IPS DF 4.7 (cell line): ENCODE data around the gene CRB1.
"Not testable (repeated sequence)": the region's sequence is repeated elsewhere in the genome, so short reads cannot be mapped to it uniquely, and the experiment has no call there.

Experiments used
- DNase-seq: peaks from one replicate; pipeline ENCODE4 v3.0.0-alpha.2; 2013; ENCODE audit warnings: low spot score; ENCODE audit errors: extremely low read depth

CRB1 gene

DNA sequence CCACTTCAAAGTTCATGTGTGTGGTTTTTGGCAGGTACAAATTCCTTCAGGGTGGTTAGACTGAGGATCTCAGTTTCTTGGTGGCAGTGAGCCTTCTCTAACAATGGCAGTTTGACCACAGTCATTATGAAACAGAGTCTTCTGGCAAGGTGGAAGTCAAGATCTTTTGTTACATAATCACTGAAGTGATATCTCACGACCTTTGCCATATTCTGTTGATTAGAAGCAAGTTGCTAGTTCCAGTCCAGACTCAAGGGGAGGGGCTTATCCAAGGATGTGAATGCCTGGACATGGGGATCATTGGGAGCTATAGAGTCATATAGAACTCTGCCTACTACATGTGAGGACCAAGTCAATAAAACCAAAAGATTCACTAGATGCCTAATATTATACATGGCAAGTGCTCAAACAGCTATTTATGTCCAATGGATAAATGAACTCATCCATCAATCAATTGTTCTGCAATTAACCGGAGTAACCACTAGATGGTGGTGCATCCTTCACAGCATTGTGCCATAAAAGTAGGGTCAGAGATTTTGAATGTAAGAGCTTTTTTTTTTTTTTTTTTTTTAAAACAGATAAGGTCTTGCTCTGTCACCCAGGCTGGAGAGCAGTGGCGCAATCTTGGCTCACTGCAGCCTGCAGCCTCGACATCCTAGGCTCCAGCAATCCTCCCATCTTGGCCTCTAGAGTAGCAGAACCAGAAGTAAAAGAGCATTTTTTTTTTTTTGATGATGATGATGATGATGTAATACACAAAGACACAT lies 131.9 kb downstream of the CRB1 start:
- no peak for DNase-seq

DNA sequence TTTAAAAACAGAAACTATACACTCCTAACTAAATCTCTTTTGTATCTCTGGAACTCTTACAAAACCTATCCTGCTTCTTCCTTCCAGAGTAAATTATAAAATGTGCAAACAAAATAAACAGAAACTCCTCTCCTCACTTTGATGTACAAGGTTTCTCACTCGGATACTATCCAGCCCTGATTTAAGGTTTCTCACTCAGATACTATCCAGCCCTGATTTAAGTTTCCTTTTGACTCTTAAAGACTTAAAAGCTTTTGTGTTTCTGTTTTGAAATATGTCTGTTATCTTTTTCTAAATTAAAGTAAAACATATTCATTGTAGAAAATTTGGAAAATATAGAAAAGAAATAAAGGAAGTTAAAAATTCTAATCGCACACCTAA lies 132.5 kb downstream of the CRB1 start:
- DNase-seq = no peak

DNA sequence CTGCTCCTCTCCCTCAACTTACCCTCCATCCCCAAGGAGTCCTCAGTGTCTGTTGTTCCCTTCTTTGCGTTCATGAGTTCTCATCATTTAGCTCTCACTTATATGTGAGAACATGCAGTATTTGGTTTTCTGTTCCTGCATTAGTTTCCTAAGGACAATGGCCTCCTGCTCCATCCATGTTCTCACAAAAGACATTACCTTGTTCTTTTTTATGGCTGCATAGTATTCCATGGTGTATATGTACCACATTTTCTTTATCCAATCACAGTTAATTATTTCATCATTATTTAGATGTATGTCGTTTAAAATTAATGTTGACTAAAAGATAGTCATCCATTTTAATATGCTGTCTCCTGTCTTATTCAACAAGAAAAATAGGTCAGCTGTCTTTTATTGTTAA lies 134.1 kb downstream of the CRB1 start:
- no peak for DNase-seq

DNA sequence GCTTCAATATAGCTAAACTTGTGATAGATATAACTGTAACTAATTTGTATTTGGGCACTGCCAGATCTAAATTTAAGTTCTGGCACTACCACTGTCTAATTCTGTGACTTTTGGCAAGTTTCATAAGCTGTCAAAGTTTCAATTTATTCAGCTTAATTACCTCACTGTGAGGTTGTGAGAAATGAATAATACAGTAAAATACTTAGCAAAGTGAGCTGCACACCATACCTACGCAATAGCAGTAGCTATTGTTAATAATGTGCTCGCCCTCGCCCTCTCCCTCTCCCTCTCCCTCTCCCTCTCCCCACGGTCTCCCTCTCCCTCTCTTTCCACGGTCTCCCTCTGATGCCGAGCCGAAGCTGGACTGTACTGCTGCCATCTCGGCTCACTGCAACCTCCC lies 136.7 kb downstream of the CRB1 start:
- DNase-seq = not testable (repeated sequence)

DNA sequence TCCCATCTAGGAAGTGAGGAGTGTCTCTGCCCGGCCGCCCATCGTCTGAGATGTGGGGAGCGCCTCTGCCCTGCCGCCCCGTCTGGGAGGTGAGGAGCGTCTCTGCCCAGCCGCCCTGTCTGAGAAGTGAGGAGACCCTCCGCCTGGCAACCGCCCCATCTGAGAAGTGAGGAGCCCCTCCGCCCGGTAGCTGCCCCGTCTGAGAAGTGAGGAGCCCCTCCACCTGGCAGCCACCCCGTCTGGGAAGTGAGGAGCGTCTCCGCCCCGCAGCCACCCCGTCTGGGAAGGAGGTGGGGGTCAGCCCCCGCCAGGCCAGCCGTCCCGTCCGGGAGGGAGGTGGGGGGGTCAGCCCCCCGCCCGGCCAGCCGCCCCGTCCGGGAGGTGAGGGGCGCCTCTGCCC lies 137.6 kb downstream of the CRB1 start:
- not testable (repeated sequence) for DNase-seq

DNA sequence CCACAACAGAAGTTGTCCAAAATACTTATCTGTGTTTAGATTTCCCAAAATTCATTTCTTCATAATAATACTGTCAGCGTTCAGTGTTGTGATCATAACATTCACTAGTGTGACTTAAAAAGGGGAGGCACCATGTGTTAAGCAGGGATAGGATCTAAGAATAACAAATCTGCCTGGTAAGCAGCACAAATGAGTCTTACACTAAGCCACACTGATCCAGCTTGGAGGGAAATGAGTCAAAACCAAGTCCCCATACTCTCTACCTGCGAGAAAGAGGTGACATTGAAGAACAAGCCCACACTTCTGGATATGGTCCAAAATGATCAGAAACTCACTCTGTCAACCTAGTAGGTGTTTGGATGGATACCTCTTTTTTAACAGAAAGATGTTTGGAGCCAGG lies 145.5 kb downstream of the CRB1 start:
- no peak for DNase-seq

DNA sequence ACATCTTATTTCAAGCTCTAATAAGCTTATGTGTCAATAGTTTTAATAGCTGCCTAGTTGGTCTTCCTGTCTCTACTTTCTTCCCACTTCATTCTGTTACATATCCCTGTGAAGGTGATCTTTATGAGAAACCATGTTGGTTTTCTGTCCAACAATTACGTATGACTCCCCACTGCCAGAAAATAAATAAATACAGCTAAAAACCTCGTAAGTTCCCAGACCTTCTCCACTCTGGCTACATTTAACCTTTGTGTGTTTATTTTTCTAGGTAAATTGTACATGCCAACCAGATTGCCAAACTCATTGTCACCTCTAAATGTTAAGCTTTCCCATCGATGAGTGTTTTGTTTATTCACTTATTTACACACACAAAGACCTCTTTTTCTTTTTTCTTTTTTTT lies 147.2 kb downstream of the CRB1 start:
- DNase-seq = no peak

DNA sequence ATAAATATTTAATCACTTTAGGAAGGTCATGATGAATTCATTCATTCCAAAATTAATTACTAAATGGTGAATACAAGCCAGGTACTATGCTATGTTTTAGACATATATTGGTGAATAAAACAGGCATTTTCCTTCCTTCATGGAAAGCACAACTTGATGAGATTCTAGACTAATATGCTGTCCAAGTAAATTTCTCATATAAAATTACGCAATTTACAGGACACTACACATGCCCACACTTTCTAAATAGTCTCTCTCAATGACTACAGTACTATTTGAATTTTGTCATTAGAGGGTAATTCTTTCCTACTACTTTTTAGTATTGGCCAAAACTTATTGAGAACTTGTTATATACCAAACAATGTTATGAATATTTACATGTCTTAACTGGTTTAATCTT lies 150.6 kb downstream of the CRB1 start:
- DNase-seq = no peak

DNA sequence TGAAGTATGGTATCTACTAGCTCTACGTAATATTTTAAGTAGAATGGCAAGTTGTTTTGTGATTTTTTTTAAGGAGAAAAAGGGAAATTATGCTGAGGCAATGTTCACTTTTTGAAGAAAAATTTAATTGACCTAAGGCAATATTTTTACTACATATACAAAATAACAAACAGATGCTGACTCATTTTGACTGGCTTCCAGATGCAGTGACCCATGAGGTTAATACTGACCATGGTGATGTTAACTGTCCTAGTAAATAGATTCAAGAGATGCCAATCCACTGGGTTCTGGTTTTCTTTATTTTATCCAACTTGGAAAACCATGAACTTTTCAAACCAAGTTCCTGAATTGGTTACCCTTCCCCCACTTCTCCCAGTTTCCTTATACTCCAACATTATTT lies 154.9 kb downstream of the CRB1 start:
- DNase-seq = no peak

DNA sequence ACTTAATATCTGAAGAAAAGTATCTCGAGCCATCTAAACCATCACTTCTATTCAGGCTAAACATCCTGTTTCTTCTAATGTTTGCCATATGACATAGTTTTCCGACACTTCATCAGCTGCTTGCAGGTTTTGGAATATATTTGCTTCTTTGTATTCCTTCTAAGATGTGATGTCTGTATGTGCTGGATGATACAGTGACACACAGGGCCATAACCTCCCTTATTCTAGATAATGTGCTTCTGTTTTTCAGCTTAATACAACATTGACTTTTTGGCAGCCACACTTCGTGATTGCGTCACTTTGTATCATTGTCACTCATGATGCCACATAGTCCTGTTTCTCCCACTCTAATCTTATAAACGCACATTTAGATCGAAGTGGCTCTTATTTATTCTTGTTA lies 156.3 kb downstream of the CRB1 start:
- no peak for DNase-seq

DNA sequence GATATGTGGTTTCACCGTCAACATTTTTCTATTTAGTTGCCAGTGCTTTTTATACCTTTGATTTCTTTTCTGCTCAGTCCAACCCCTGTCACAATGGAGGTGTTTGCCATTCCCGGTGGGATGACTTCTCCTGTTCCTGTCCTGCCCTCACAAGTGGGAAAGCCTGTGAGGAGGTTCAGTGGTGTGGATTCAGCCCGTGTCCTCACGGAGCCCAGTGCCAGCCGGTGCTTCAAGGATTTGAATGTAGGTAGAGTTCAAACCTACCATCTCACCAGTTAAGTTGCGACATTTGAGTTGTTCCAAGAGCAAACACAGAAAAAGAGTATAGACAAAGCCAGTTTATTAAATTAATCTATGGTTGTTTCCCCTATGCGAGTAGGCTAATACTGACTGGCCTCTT lies 161.3 kb downstream of the CRB1 start:
- DNase-seq = no peak

DNA sequence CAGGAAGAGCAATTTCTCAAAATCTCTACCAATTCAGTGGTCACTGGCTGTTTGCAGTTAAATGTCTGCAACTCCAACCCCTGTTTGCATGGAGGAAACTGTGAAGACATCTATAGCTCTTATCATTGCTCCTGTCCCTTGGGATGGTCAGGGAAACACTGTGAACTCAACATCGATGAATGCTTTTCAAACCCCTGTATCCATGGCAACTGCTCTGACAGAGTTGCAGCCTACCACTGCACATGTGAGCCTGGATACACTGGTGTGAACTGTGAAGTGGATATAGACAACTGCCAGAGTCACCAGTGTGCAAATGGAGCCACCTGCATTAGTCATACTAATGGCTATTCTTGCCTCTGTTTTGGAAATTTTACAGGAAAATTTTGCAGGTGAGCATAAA lies 167.2 kb downstream of the CRB1 start:
- no peak for DNase-seq

DNA sequence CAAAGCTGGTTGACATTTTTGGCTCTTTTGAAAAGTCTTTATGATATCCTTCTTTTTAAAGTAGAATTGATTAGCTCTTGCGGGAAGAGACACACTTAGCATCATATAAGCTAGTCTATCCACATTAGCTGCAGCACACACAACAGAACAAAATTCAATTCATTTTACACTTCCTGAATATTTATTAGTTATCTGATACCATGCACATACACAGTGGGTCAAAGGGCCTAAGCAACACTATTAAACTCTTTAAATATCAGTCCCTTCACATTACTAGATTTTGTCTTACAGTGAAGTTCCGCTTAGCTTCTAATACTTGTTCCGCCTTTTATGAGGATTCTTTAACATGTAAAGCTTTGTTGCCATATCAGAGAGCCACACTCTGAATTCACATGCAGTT lies 169.5 kb downstream of the CRB1 start:
- DNase-seq = no peak

DNA sequence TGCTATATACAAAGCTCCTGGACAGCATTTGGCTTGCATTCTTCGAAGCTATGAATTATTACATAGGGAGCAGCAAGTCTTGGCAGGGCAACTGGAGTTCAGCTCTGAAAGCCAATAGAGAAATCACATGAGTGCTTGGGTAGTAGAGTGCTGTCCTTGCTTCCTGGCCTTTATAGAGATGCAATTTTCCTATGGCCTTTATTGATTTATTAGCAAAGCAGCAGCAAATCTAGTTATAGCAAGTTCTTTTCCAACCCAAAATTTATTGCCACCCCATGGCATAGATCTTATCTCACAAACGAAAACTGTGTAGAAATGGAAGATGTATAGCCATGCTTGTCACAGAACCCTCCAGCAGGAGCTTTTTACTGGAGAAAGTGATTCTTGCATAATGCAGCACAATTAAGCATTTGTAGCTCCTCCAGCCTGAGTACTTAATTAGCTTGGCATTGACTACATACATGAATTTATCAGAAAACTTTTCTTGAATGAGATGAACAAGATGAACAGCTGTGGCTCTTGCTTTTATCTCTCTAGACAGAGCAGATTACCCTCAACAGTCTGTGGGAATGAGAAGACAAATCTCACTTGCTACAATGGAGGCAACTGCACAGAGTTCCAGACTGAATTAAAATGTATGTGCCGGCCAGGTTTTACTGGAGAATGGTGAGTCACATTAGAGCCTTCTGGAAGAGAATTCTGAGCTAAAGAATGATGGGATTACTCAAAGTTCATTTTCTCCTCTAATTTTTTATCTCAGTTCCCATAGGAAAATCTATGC lies 170.1 kb downstream of the CRB1 start:
- no peak for DNase-seq

DNA sequence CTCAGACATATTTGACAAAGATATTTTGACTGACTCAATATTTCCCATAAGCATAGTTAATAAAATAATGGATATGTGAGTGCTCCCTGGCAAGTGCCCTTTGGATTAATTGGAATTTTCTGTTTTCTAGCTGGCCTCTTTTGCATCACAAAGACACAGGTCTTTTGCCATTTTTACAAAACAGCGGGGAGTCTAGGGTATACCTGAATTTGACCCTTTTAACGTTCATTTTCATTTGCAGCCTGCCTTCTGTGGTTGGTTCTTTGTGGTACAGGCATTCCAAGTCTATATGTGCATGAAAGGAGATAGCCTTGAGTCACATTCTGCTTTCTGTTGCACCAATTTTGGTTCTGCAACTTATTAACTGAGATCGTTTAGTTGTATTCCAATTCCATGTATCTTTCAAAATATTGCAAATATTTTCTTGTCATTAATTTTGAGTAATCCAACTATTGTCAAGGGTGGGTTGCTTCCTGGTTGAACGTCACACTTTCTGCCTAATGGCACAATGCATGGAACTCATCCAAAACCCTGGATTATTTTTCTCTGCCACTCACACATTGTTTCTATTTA lies 171.7 kb downstream of the CRB1 start:
- no peak for DNase-seq

DNA sequence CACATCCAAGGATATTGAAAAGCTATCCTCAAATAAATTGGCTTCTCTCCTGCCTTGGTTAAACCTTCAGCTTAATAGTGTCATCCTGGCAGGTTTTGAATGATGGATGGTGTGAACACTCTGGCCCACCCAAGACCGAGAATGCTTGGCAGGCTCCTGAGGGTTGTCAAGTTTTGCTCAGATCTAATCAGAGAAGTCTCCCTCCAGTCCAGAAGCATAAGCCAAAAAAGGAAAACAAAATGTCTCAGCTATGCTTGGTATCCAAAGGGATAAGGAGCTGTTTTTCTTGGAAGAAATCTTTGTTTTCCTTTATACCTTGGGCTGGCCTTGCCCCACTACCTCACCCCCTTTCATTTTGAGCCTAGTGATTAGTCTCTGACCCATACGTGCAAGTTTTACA lies 172.7 kb downstream of the CRB1 start:
- DNase-seq = no peak

DNA sequence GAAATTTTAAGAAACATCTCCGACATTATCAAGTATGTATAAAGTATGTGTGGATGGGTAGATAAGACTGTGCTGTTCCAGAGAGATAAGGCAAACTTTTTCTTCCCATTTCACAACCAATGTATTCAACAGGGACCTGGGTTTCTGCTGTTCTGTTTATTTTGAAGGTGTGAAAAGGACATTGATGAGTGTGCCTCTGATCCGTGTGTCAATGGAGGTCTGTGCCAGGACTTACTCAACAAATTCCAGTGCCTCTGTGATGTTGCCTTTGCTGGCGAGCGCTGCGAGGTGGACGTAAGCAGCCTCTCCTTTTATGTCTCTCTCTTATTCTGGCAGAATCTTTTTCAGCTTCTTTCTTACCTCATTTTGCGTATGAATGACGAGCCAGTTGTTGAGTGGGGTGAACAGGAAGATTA lies 174.0 kb downstream of the CRB1 start:
- DNase-seq = no peak

DNA sequence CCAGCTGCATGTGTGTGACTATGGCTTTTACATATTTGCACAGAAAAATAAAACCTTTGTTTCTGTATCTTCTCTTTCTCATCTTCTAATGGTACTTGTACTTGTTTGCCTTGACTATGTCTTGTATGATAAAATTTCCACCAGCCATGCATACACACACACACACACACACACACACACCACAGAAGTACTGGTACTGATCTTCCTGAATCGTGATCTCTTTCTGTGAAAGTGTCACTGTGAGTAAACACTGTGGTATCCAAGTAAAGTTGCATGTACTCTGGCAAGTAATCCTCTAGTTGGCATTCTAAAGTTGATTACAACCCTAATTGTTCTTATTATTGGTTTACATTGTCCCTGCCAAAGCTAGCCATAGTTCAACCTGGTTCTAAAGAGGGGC lies 176.7 kb downstream of the CRB1 start:
- no peak for DNase-seq

DNA sequence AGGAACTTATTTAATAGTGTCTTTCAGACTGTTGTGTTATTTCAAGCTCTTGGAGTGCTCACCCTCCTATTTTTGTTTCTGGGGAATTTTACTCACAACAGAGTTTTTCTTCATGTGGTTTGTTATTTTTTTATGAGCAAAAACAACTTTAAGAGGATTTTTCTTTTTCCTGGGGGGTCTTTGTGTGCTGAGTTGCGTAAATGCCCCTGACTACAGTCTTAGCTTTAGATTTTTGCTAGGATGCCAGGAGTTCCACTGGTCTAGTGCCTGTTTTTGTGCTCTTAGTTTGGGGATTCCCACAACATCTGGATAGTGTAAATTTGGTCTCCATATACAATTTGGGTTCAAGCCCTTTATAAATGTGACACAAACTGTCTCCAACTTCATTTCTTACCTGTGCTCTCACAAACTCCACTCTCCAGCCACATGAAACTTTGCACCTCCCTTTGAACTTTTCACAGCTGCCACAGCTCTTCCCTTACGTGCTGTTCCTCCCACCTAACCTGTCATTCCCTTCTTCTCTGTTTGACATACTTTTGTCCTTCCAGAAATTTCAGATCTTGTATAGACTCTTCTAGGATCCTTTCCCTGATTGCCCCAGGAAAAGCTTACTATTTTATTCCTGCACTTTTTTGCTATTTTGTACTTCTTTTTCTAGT lies 180.2 kb downstream of the CRB1 start:
- no peak for DNase-seq

DNA sequence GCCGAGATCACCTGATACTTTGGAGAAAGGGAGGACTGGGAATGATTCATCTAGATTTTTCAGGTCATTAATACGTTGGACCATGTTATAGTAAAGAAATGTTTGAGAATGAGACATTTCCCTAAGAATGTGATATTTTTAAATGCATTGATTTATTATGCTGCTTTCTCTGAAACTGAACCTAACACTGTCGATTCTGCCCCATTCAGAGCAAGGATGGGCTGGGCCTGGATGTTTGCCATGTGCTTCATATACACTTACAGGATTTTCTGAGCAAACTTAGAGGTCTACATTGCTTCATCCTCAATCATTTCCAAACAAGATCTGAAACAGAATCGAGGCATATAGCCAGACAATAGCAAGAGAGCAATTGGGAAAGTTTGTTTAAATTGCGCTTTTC lies 183.3 kb downstream of the CRB1 start:
- no peak for DNase-seq

DNA sequence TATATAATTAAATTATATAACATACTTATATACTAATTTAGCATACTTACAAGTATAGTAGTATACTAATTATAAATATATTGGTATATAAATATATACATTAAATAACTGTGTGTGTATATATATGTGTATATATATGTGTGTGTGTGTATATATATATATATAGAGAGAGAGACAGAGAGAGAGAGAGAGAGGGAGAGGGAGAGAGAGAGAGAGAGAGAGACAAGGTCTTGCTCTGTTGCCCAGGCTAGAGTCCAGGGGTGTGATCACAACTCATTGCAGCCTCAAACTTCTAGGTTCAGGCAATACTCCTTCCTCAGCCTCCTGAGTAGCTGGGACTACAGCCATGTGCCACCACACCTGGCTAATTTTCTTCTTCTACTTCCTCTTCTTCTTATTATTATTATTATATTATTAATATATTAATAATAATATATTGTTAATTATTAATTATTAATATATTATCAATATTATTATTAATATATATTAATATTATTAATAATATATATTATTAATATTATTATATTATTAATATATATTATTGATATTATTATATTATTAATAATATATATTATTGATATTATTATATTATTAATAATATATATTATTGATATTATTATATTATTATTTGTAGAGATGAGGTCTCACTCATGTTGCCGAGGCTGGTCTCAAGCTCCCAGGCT lies 185.5 kb downstream of the CRB1 start:
- DNase-seq = no peak

DNA sequence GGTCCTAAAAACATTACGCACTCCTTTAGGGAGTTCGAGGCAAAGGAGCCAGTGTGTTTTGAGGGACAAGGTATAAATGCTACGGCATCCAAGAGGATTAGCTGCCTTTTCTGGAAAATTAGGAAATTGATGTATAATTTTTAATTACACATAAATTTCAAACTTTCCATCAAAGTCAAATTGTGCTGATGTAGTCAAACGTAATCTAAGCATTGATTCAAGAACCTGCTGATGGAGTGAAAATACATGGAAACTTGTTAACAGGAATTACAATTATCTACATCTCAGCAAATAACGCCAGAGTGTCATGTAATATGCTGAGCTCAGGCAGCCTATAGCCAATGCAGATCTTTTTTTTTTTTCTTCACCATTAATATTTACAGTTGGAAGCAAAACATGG lies 194.5 kb downstream of the CRB1 start:
- no peak for DNase-seq
